Breast epithelium (tissue), 4 donors: ENCODE results near the gene CCSER1. TPM values are rescaled to one million over a fixed set of nuclear protein-coding genes. Genes with fewer than 3 reads are reported as not detected.
"Not testable (repeated sequence)": the region's sequence is repeated elsewhere in the genome, so short reads cannot be mapped to it uniquely, and the experiment has no call there.

Experiments used
- DNase-seq, 2 donors: peaks; one replicate each; pipeline ENCODE4 v3.0.0-alpha.2; 2019; ENCODE audit warnings: low spot score in 2 of 2
- H3K27ac ChIP-seq, 2 donors: fragments of 200-600 bp; sonication (generic) in 1 of 2; one replicate each; pipeline ENCODE4 v1.5.1; 2016 to 2019; ENCODE audit warnings: mild to moderate bottlenecking in 1 of 2
- H3K27me3 ChIP-seq, 2 donors: fragments of 200-600 bp; sonication (generic) in 1 of 2; one replicate each; pipeline versions ENCODE4 v1.5.1 to v1.6.0; 2017 to 2019; ENCODE audit warnings: control low read depth in 1 of 2, mild to moderate bottlenecking in 1 of 2
- H3K36me3 ChIP-seq: fragments of 200-600 bp; one replicate; pipeline ENCODE4 v1.5.1; 2019
- H3K4me1 ChIP-seq, 2 donors: fragments of 200-600 bp; sonication (generic); one replicate each; pipeline ENCODE4 v1.5.1; 2016 to 2019; ENCODE audit warnings: control low read depth in 1 of 2
- H3K4me3 ChIP-seq, 3 donors: fragments of 200-600 bp; sonication (generic); 1 replicate in 2 of 3; 2 replicates in 1 of 3; pipeline ENCODE4 v1.5.1; 2016 to 2019; ENCODE audit warnings: mild to moderate bottlenecking in 3 of 3, moderate library complexity in 2 of 3
- H3K9me3 ChIP-seq, 2 donors: fragments of 200-600 bp; sonication (generic) in 1 of 2; one replicate each; pipeline ENCODE4 v1.5.1; 2016 to 2019; ENCODE audit warnings: control low read depth in 1 of 2
- POLR2A ChIP-seq: fragments of 450-650 bp; IDR thresholded peaks from one replicate; pipeline ENCODE4 v1.6.1; 2016; ENCODE audit warnings: antibody characterized with exemption, mild to moderate bottlenecking, moderate library complexity
- POLR2AphosphoS5 ChIP-seq, 3 donors: sonication (generic); formaldehyde crosslinking; IDR thresholded peaks; one replicate each; pipeline ENCODE4 v1.6.1; 2017; ENCODE audit warnings: antibody characterized with exemption in 3 of 3
- intact Hi-C: fragments of 100-400 bp; cut with DNase I; formaldehyde crosslinking; loops from one replicate; pipeline ENCODE4 v1.15.1; 2023; ENCODE audit warnings: low total_unique reads
- total RNA-seq, 3 donors: library from RNA; depleted of rRNA; stranded (reverse); fragments of >200 nt; gene quantifications; one replicate each; pipeline ENCODE4 v1.1.0, GENCODE V29; 2016
- TF ChIP-seq, protein P1 (sequence below), 3 donors: fragments of 450-650 bp; IDR thresholded peaks; one replicate each; pipeline ENCODE4 v1.5.1; 2016 to 2017; ENCODE audit warnings: antibody characterized with exemption in 3 of 3, mild to moderate bottlenecking in 3 of 3, moderate library complexity in 3 of 3

Gene CCSER1
- total RNA-seq, 3 donors from 2014 or later: 6.4 to 73.3 (median 55.7) TPM

DNA sequence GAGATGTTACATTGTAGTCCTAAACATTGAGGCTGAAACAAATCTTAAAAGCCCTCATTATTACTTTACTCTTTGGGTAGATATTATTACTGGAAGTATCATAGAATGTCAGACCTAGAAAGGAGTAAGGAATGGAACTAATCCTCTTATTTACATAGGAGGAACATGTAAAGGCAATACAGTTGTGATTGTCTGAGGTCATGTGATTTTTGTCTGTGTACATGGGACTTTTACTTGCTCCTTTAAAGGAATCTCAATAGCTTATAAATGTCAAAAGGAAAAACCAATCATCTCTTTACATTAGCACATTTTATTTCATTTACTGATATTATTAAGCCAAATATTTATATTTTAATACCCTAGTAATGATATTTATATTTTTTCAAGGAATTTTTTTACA, 568.2 kb downstream of the CCSER1 start:
- no peak for TF ChIP-seq POLR2A
- TF ChIP-seq, protein P1, sequence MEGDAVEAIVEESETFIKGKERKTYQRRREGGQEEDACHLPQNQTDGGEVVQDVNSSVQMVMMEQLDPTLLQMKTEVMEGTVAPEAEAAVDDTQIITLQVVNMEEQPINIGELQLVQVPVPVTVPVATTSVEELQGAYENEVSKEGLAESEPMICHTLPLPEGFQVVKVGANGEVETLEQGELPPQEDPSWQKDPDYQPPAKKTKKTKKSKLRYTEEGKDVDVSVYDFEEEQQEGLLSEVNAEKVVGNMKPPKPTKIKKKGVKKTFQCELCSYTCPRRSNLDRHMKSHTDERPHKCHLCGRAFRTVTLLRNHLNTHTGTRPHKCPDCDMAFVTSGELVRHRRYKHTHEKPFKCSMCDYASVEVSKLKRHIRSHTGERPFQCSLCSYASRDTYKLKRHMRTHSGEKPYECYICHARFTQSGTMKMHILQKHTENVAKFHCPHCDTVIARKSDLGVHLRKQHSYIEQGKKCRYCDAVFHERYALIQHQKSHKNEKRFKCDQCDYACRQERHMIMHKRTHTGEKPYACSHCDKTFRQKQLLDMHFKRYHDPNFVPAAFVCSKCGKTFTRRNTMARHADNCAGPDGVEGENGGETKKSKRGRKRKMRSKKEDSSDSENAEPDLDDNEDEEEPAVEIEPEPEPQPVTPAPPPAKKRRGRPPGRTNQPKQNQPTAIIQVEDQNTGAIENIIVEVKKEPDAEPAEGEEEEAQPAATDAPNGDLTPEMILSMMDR (IDR thresholded peaks at IDR 0.05): no peak
- TF ChIP-seq POLR2AphosphoS5 (IDR thresholded peaks at IDR 0.05): no peak
- intact Hi-C loops: no loop called here
- H3K4me1 ChIP-seq: no peaks in the 10 kb centered on the region
- DNase-seq: no peak
- no peak overlapping the region for H3K27ac ChIP-seq
- H3K4me3 ChIP-seq: no peak overlapping the region
- H3K27me3 ChIP-seq: no peaks in the 10 kb centered on the region
- no peaks in the 10 kb centered on the region for H3K36me3 ChIP-seq
- H3K9me3 ChIP-seq: no peaks in the 10 kb centered on the region

DNA sequence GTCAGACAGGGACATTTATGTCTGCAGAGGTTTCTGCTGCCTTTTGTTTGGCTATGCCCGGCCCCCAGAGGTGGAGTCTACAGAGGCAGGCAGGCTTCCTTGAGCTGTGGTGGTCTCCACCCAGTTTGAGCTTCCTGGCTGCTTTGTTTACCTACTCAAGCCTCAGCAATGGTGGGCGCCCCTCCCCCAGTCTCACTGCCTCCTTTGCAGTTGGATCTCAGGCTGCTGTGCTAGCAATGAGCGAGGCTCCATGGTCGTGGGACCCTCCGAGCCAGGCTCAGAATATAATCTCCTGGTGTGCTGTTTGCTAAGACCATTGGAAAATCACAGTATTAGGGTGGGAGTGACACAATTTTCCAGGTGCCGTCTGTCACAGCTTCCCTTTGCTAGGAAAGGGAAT, 578.3 kb downstream of the CCSER1 start:
- H3K27ac ChIP-seq, DNase-seq, H3K27me3 ChIP-seq, H3K9me3 ChIP-seq, H3K4me3 ChIP-seq, intact Hi-C loops, H3K36me3 ChIP-seq, H3K4me1 ChIP-seq: not testable (repeated sequence)

DNA sequence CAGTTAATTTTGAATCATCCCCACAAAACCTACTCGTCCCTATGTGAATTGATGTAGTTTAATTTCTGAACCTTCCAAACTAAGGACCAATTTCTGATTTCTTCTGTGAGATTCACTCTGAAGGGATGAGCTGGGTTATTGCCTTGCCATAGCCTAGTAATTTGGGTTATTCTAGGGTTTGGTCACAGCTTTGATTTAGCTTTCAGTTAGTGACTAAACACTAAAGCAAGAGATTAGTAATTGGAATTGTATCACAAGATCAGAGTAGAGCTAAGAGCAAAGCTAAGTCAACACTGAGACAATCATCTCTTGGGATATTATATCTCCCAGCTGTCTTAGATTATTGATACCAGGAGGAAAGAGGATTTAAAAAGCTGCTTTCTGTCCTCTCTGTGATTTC, 588.0 kb downstream of the CCSER1 start:
- H3K4me1 ChIP-seq: no peaks in the 10 kb centered on the region
- intact Hi-C loops: no loop called here
- TF ChIP-seq, protein P1 (IDR thresholded peaks at IDR 0.05): no peak
- TF ChIP-seq POLR2A: no peak
- TF ChIP-seq POLR2AphosphoS5 (IDR thresholded peaks at IDR 0.05): no peak

DNA sequence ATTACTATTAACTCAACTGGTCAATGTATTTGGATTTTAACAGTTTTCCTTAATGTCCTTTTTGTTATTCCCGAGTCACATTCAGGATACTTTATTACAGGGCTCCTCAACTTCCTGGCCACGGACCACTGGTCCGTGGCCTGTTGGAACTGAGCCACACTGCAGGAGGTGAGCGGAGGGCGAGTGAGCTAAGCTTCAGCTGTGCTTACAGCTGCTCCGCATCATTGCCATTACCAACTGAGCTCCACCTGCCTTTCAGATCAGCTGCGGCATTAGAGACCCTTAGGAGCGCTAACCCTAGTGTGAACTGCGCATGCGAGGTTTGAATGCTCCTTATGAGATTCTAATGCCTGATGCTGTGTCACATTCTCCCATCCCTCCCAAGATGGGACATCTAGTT, 591.7 kb downstream of the CCSER1 start:
- DNase-seq: no peak
- intact Hi-C loops: no loop called here
- TF ChIP-seq POLR2A: no peak
- TF ChIP-seq, protein P1 (IDR thresholded peaks at IDR 0.05): no peak
- no peak for TF ChIP-seq POLR2AphosphoS5 (IDR thresholded peaks at IDR 0.05)

More for the DNA sequence above, 588.0 kb downstream of the CCSER1 start:
- Histone ChIP-seq H3K27me3 (no peaks in the 10 kb centered on the region), H3K36me3 (no peaks in the 10 kb centered on the region), H3K4me3 (no peak overlapping the region), H3K27ac (no peak overlapping the region), H3K9me3 (no peaks in the 10 kb centered on the region)
- no peak for DNase-seq

DNA sequence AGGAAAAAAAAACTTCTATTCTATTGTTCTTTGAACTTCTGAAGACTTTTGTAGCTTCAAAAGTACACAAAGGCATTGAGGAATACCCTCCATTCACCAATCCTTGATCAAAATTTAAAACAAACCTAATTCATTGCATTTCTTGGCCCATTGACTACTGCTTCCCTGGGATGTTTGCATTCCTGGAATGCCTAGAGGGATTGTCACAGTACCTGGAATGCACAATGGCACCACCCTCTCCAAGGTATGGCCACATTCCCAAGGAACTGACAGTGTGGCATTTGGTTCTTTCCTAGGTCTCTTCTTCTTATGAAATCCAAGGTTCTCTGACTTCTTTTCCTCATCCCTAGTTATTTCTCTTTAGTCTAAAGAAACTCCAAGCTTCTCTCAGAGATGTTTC, 600.7 kb downstream of the CCSER1 start:
- Histone ChIP-seq H3K4me1 (no peaks in the 10 kb centered on the region), H3K9me3 (no peaks in the 10 kb centered on the region), H3K27ac (no peak overlapping the region), H3K4me3 (no peak overlapping the region), H3K36me3 (no peaks in the 10 kb centered on the region), H3K27me3 (no peaks in the 10 kb centered on the region)
- DNase-seq: no peak
- intact Hi-C loops: no loop called here
- TF ChIP-seq, protein P1 (IDR thresholded peaks at IDR 0.05): no peak

More for the DNA sequence above, 591.7 kb downstream of the CCSER1 start:
- Histone ChIP-seq H3K27ac (no peak overlapping the region), H3K27me3 (no peaks in the 10 kb centered on the region), H3K9me3 (no peaks in the 10 kb centered on the region), H3K4me3 (no peak overlapping the region), H3K4me1 (no peaks in the 10 kb centered on the region), H3K36me3 (no peaks in the 10 kb centered on the region)

DNA sequence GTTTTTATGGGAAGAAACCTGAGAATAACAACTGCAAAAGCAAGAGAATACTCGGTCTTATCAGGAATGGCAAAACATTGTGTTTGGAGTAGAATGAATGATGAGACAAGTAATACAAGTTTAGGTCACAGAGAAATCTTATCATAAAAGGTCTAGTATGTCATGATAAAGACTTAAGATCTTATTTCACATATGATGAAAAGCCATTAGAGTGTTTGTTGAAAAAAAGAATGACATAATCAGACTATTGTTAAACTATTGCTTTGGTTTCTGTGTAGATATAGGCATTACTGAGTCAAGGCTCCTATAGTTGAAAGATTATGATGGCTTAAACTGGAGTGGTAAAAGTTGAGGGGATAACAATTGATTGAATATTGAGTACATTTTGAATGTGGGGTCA, 603.6 kb downstream of the CCSER1 start:
- no peaks in the 10 kb centered on the region for H3K9me3 ChIP-seq
- intact Hi-C loops: no loop called here
- H3K4me3 ChIP-seq: no peak overlapping the region
- no peaks in the 10 kb centered on the region for H3K36me3 ChIP-seq
- TF ChIP-seq POLR2AphosphoS5 (IDR thresholded peaks at IDR 0.05) (no peak), POLR2A (no peak)
- TF ChIP-seq, protein P1 (IDR thresholded peaks at IDR 0.05): no peak
- H3K27ac ChIP-seq: no peak overlapping the region
- no peak for DNase-seq
- no peaks in the 10 kb centered on the region for H3K27me3 ChIP-seq
- no peaks in the 10 kb centered on the region for H3K4me1 ChIP-seq
